ENCODE measurements around the gene CDNF. TPM values are rescaled to one million over a fixed set of nuclear protein-coding genes. Genes with fewer than 3 reads are reported as not detected.
"Not testable (repeated sequence)": the region's sequence is repeated elsewhere in the genome, so short reads cannot be mapped to it uniquely, and the experiment has no call there.

Gene CDNF
- total RNA-seq, 2 experiments from 2014 or later = 3.2 to 3.7 TPM

GRCh38 chr10:14876764-14877163 is 38.9 kb upstream of the CDNF start:
- Mint-ChIP-seq H3K27me3 (no peaks in the 10 kb centered on the region), H3K4me3 (peak overlapping the region; percentile 96), H3K36me3 (ENCODE audit: low read depth) (peaks cover 11% of the 10 kb centered on the region), H3K4me1 (ENCODE audit: low read depth) (peaks cover 43% of the 10 kb centered on the region), H3K9me3 (no peaks in the 10 kb centered on the region), H3K27ac (peak overlapping the region; percentile 21)
- H3K4me1 ChIP-seq (ENCODE audit: insufficient read depth, low read length) = peaks cover 16% of the 10 kb centered on the region
- H3K4me3 ChIP-seq (ENCODE audit: low read length) = no peak overlapping the region
- H3K9me3 ChIP-seq (ENCODE audit: control insufficient read depth in 1 of 2, insufficient read depth in 1 of 2, low read length in 2 of 2) = no peaks in the 10 kb centered on the region
- ChIA-PET POLR2A (interaction anchor here (3.6 kb wide), 1 partner anchor 38 kb away, joined by 63 read pairs; the partner anchor contains the start of genes CDNF, HSPA14 and MSANTD7), CTCF (no interaction called here)
- no peak overlapping the region for H3K27ac ChIP-seq (ENCODE audit: low read depth in 1 of 2, low read length in 2 of 2)
- no peaks in the 10 kb centered on the region for H3K27me3 ChIP-seq (ENCODE audit: control insufficient read depth in 1 of 2, insufficient read depth in 2 of 2, low read length in 2 of 2)
- DNase-seq = no peak
- ATAC-seq (ENCODE audit: poor library complexity) = no peak
- intact Hi-C loops (cut with DNase I, micrococcal nuclease) = loop anchor here in 1 of 2 experiments (5.0 kb wide), 1 partner anchor 76 kb away; the partner anchor contains the start of gene DCLRE1C
- no peak for TF ChIP-seq CTCF (IDR thresholded peaks at IDR 0.05)
- H3K36me3 ChIP-seq (ENCODE audit: insufficient read depth, low read length) = no peaks in the 10 kb centered on the region

GRCh38 chr10:14875941-14876340 is 38.1 kb upstream of the CDNF start:
- H3K4me1 ChIP-seq (ENCODE audit: insufficient read depth, low read length) = peaks cover 16% of the 10 kb centered on the region
- no peaks in the 10 kb centered on the region for H3K9me3 ChIP-seq (ENCODE audit: control insufficient read depth in 1 of 2, insufficient read depth in 1 of 2, low read length in 2 of 2)
- Mint-ChIP-seq H3K36me3 (ENCODE audit: low read depth) (peaks cover 17% of the 10 kb centered on the region), H3K4me1 (ENCODE audit: low read depth) (peaks cover 37% of the 10 kb centered on the region), H3K4me3 (peak overlapping the region; percentile 96), H3K27ac (no peak overlapping the region), H3K9me3 (no peaks in the 10 kb centered on the region), H3K27me3 (no peaks in the 10 kb centered on the region)
- DNase-seq = no peak
- H3K36me3 ChIP-seq (ENCODE audit: insufficient read depth, low read length) = peaks cover 2% of the 10 kb centered on the region
- POLR2A ChIA-PET = interaction anchor here (0.9 to 2.2 kb wide), 2 partner anchors 38 to 222 kb away, joined by 4 to 6 read pairs; partner anchors contain the start of genes CDNF, HSPA14, MSANTD7 and RPP38
- no peak for TF ChIP-seq CTCF (IDR thresholded peaks at IDR 0.05)
- intact Hi-C loops (cut with DNase I, micrococcal nuclease) = loop anchor here in 1 of 2 experiments (5.0 kb wide), 1 partner anchor 76 kb away; the partner anchor contains the start of gene DCLRE1C
- CTCF ChIA-PET = no interaction called here
- no peak overlapping the region for H3K27ac ChIP-seq (ENCODE audit: low read depth in 1 of 2, low read length in 2 of 2)
- no peaks in the 10 kb centered on the region for H3K27me3 ChIP-seq (ENCODE audit: control insufficient read depth in 1 of 2, insufficient read depth in 2 of 2, low read length in 2 of 2)
- ATAC-seq (ENCODE audit: poor library complexity) = no peak
- no peak overlapping the region for H3K4me3 ChIP-seq (ENCODE audit: low read length)

- no peak for TF ChIP-seq CTCF (IDR thresholded peaks at IDR 0.05)
- ATAC-seq (ENCODE audit: poor library complexity) (no peak), DNase-seq (no peak)
- Histone ChIP-seq H3K27me3 (ENCODE audit: control insufficient read depth in 1 of 2, insufficient read depth in 2 of 2, low read length in 2 of 2) (no peaks in the 10 kb centered on the region), H3K9me3 (ENCODE audit: control insufficient read depth in 1 of 2, insufficient read depth in 1 of 2, low read length in 2 of 2) (no peaks in the 10 kb centered on the region), H3K36me3 (ENCODE audit: insufficient read depth, low read length) (peaks cover 21% of the 10 kb centered on the region), H3K27ac (ENCODE audit: low read depth in 1 of 2, low read length in 2 of 2) (no peak overlapping the region), H3K4me3 (ENCODE audit: low read length) (no peak overlapping the region), H3K4me1 (ENCODE audit: insufficient read depth, low read length) (peaks cover 5% of the 10 kb centered on the region)
- Mint-ChIP-seq H3K27me3 (no peaks in the 10 kb centered on the region), H3K9me3 (no peaks in the 10 kb centered on the region), H3K4me3 (no peak overlapping the region), H3K36me3 (ENCODE audit: low read depth) (peaks cover 35% of the 10 kb centered on the region), H3K27ac (no peak overlapping the region), H3K4me1 (ENCODE audit: low read depth) (peaks cover 21% of the 10 kb centered on the region)
- ChIA-PET POLR2A (interaction anchor here (0.7 kb wide), 1 partner anchor 35 kb away, joined by 4 read pairs; the partner anchor contains the start of genes CDNF, HSPA14 and MSANTD7), CTCF (interaction anchor here (1.2 kb wide), 1 partner anchor 50 kb away, joined by 3 read pairs; no protein-coding TSS in a partner anchor)
- intact Hi-C loops (cut with DNase I, micrococcal nuclease) = no loop called here
Observed at GRCh38 chr10:14873090-14873760, 35.4 kb upstream of the CDNF start.

GRCh38 chr10:14864871-14865270 is 27.0 kb upstream of the CDNF start:
- intact Hi-C loops (cut with DNase I, micrococcal nuclease); H3K4me1 ChIP-seq (ENCODE audit: insufficient read depth, low read length); H3K27me3 ChIP-seq (ENCODE audit: control insufficient read depth in 1 of 2, insufficient read depth in 2 of 2, low read length in 2 of 2); CTCF ChIA-PET; ATAC-seq (ENCODE audit: poor library complexity); DNase-seq; H3K4me1 Mint-ChIP-seq (ENCODE audit: low read depth); H3K4me3 Mint-ChIP-seq; H3K27ac ChIP-seq (ENCODE audit: low read depth in 1 of 2, low read length in 2 of 2); H3K9me3 Mint-ChIP-seq; H3K27ac Mint-ChIP-seq; H3K4me3 ChIP-seq (ENCODE audit: low read length); H3K27me3 Mint-ChIP-seq; H3K9me3 ChIP-seq (ENCODE audit: control insufficient read depth in 1 of 2, insufficient read depth in 1 of 2, low read length in 2 of 2): not testable (repeated sequence)
- POLR2A ChIA-PET = interaction anchor here (3.5 kb wide), 1 partner anchor 13 kb away, joined by 14 read pairs; the partner anchor contains the start of gene SUV39H2
- peaks cover 69% of the 10 kb centered on the region for H3K36me3 Mint-ChIP-seq (ENCODE audit: low read depth)
- H3K36me3 ChIP-seq (ENCODE audit: insufficient read depth, low read length) = peaks cover 51% of the 10 kb centered on the region

GRCh38 chr10:14864466-14864865 is 26.6 kb upstream of the CDNF start:
- intact Hi-C loops (cut with DNase I, micrococcal nuclease); H3K9me3 Mint-ChIP-seq; H3K4me3 ChIP-seq (ENCODE audit: low read length); H3K4me1 Mint-ChIP-seq (ENCODE audit: low read depth); DNase-seq; H3K27ac Mint-ChIP-seq; H3K27me3 Mint-ChIP-seq; H3K27ac ChIP-seq (ENCODE audit: low read depth in 1 of 2, low read length in 2 of 2); ATAC-seq (ENCODE audit: poor library complexity); H3K4me1 ChIP-seq (ENCODE audit: insufficient read depth, low read length); H3K4me3 Mint-ChIP-seq; POLR2A ChIA-PET; H3K27me3 ChIP-seq (ENCODE audit: control insufficient read depth in 1 of 2, insufficient read depth in 2 of 2, low read length in 2 of 2); H3K9me3 ChIP-seq (ENCODE audit: control insufficient read depth in 1 of 2, insufficient read depth in 1 of 2, low read length in 2 of 2); CTCF ChIA-PET: not testable (repeated sequence)
- peaks cover 66% of the 10 kb centered on the region for H3K36me3 Mint-ChIP-seq (ENCODE audit: low read depth)
- peaks cover 47% of the 10 kb centered on the region for H3K36me3 ChIP-seq (ENCODE audit: insufficient read depth, low read length)

Data from CD4-positive, alpha-beta T cell (primary cell).